Astrocyte (in vitro differentiated cells and primary cell): ENCODE data around the gene VAV2.

Source experiments
- EZH2 ChIP-seq: IDR thresholded peaks from 2 replicates; pipeline ENCODE4 v1.6.1; 2012; ENCODE audit warnings: mild to moderate bottlenecking, low read length, inconsistent platforms; ENCODE audit not compliant: insufficient read depth
- TF ChIP-seq, protein P1 (sequence below): IDR thresholded peaks from 2 replicates; pipeline ENCODE4 v1.5.1; 2011; ENCODE audit warnings: low read depth, mild to moderate bottlenecking, inconsistent platforms, low read length, moderate library complexity; ENCODE audit not compliant: insufficient read depth

DNA sequence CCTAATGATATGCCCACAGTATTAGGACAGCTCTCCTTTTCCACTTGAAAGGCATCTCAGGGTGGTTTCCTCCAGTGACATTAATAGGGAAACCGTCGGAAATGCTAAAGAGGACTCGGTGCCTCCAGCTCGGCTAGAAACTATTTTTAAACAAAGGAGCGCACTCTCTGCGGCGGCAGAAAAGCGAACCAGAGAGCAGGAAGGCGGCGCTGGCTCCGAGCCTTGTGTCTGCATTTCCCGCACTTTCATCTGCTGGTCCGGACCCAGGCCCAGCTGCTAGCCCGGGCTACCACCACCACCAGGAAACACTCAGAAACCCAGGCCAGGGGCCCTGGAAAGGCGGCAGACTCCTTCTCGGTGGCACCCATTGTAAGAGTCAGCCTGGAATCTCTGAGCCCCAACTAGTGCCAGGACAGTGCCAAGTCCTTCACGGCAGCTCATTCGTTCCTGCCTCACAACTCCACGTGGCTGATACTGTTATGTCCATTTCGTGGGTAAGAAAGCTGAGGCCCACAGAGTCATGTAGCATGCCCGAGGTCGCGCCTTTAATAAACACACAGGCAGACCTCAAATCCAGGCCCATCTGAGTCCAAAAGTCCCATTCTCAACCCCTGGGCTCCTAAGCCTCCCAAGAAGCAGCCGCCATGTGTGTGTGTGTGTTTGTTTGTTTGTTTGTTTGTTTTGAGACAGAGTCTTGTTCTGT, 73.9 kb downstream of the VAV2 start:
- TF ChIP-seq, protein P1, sequence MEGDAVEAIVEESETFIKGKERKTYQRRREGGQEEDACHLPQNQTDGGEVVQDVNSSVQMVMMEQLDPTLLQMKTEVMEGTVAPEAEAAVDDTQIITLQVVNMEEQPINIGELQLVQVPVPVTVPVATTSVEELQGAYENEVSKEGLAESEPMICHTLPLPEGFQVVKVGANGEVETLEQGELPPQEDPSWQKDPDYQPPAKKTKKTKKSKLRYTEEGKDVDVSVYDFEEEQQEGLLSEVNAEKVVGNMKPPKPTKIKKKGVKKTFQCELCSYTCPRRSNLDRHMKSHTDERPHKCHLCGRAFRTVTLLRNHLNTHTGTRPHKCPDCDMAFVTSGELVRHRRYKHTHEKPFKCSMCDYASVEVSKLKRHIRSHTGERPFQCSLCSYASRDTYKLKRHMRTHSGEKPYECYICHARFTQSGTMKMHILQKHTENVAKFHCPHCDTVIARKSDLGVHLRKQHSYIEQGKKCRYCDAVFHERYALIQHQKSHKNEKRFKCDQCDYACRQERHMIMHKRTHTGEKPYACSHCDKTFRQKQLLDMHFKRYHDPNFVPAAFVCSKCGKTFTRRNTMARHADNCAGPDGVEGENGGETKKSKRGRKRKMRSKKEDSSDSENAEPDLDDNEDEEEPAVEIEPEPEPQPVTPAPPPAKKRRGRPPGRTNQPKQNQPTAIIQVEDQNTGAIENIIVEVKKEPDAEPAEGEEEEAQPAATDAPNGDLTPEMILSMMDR = no peak
- TF ChIP-seq EZH2 = no peak
